Smooth muscle cell of the pulmonary artery (primary cell): ENCODE data around the gene TRIM29. TPM values are rescaled to one million over a fixed set of nuclear protein-coding genes. Genes with fewer than 3 reads are reported as not detected.

Source experiments
- total RNA-seq: library from RNA; depleted of rRNA; stranded (reverse); fragments of >200 nt; gene quantifications from 2 replicates; pipeline ENCODE4 v1.2.3, GENCODE V29; 2014

TRIM29 gene
- 0.20 and 0.33 TPM in 2 replicates for total RNA-seq

GRCh38 chr11:120137611-120138521, at the start of gene TRIM29:
Gene TRIM29 (minus strand): TSS chr11:120138113. CDS start chr11:120138031, 82 bp downstream.

Other genes starting within 250 kb of the TRIM29 start
- gene OAF, start 72.9 kb upstream of the TRIM29 start, total RNA-seq, result 17.3 and 26.0 TPM in 2 replicates
- gene POU2F3, start 102.0 kb upstream of the TRIM29 start, total RNA-seq, result 0.03 and 0.07 TPM in 2 replicates
- gene TLCD5, start 187.2 kb upstream of the TRIM29 start, total RNA-seq, result 8.6 and 11.6 TPM in 2 replicates
- 105 and 126 TPM in 2 replicates for gene ARHGEF12, start 198.3 kb upstream of the TRIM29 start, total RNA-seq